HG03095 (cell line): ENCODE measurements around the gene STRA8.
"Not testable (repeated sequence)": the region's sequence is repeated elsewhere in the genome, so short reads cannot be mapped to it uniquely, and the experiment has no call there.

Experiments used
- ATAC-seq: cut with Tn5 transposase; IDR thresholded peaks from one replicate; pipeline ENCODE4 v1.9.1; 2021; ENCODE audit warnings: moderate library complexity; ENCODE audit not compliant: unreplicated experiment

STRA8 gene

DNA sequence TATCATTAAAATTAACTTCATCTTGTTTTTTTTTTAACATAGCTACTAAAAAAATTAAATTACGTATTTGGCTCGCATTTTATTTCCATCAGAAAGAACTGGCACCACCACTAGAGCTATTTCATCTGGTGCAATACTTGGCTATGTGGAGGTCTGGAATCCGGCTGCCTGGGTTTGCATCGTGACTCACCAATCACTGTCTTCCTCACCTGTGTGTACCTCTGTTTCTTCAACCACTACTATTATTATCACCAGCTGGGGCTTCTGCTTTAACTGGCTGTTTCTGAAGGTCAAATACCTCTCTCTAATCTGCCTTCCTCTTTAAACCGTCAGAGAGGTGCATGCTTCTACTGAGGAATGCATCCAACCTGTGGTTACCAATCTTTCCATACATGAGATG, 28.8 kb upstream of the STRA8 start:
- ATAC-seq: no peak

DNA sequence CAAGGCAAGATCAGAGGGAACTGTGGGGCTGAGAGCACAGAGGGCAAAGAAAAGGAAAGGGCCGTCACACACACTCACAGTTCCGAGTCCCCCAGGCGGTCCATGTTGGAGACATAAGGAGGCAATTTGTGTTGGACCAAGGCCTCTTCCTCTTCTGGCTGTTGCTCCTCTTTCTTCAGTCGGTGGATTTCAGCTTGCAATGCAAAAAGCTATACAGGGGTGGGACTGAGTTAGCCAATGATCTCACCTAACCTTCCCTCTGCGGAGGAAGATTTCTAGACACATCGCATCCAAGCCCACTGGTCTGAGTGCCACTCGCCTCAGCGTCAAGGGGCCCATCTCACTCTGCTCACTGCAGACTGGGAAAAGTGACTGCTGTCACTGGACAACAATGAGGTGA, 27.8 kb upstream of the STRA8 start:
- ATAC-seq: no peak

DNA sequence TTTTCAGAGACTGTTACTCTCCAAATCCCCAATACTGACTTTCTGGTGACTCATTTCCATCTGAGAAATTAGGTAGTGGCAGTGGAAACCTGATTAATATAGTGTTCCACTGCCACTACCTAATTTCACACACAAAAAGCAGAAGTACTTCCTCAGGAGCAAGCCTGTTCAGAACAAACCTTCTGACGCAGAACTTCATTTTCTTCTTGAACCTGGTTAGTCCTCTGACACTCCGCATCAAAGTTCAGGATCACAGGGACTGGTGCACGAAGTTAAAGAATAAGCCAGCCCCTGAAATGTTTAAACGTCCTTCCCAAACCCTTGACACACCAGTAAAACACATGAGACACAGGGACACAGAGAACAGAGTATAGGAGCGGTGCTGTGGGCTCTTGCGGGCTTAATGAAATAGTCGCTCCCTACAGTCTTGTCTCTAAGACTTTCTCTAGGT, 26.7 kb upstream of the STRA8 start:
- ATAC-seq: peak; percentile 27

- no peak for ATAC-seq
Observed at GRCh38 chr7:135207406-135208101, 26.1 kb upstream of the STRA8 start.

DNA sequence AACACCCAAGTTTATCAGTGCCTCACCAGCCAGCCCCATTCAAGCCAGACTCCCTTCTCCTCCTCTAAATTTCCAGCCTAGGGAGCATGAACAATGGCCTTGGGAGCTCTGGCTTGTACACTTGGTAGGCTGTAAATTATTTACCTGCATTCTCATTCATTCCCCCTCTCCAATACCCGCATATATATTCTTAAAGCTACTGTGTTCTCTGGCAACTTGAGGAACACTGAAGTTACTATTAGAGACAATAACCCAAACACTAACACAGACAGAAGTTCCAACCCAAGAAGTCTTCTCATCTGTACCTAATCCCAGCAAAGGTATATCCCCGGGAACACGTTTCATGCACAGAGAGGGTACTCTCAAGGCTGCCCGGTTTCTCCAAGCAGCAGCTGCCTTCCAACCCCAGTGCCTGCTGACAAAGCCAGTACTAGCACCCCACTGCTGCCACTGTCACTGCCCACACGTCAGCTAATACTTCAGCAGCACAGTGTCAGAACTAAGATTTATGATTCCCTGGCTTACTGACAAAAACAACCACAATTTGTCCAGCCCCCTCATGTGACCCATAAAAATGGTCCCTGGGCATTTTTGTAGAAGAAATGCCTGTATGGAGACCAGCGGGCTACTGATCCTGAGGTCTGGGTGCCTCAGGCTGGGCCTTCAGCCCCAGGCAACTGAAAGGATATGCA, 25.4 kb upstream of the STRA8 start:
- ATAC-seq: no peak

DNA sequence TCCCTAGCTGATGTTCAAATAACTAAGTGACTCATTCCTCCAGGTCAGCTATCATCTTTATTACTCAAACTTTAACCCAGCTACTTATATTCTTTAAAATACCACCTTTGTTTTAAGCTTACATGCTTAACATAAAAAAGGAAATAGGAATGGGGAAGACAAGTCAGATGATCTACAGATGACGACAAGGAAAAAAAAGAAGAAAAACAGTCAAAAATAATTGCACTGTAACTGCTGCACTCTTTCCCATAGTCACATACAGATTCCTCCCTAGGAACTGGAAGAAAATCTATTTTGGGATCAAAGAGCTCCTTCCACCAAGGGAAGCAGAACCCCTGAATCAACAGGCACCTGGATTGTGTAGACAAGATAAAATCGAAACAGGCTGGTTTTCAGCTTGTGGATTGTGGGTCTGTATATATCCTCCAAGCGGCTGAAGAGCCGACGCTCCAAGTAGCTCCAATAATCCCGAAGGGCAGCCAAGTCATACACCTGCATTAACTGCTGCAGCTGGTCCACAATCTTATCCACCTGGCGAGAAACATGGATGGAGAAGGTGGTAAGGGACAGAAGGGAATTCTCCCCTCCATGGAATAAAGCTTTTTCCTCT, 24.3 kb upstream of the STRA8 start:
- ATAC-seq: no peak

- no peak for ATAC-seq
Observed at GRCh38 chr7:135210888-135211178, 22.8 kb upstream of the STRA8 start.

DNA sequence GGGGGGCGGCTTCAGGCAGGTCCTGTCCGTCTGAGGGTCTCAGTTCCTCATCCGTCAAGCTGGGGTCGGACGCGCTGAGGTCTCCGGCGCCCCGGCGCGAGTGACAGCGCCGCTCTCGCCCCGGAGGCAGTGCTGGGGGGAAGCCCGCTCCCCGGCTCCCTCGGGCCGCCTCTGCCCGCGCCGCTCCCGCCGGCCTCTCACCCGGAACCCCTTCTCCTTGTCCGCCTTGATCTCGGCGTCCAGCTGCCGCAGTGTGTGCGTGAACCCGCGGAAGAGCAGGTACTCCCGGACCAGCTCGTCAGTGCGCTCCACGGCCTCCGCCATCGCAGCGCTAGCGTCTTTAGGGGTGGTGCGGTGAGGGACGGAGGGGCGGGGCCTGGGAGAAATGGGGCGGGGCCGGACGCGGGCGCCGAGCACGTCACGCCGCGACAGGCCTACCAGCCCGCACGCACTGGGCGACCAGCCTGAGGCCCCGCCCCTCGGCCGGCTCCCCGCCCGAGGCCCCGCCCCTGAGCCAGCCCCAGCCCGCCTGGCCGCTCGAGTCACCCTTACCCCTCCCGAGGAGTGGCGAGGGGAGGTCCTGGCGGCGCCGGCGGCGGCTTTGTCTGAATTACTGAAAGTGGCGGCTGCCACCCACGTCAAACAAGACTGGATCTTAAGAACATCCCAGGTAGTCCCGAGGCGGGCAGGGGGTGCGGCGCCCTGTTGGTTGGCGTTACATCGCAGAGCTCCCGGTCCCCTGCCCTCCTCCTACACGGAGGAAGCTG, 22.3 kb upstream of the STRA8 start, which contains the start of gene WDR91:
WDR91 (minus strand) TSS at position 348 of the 767 bp plus-strand sequence; CDS start at position 324, 24 bp downstream.
- ATAC-seq: peak; percentile 80

GRCh38 chr7:135211946-135212685, 21.5 kb upstream of the STRA8 start:
- not testable (repeated sequence) for ATAC-seq

DNA sequence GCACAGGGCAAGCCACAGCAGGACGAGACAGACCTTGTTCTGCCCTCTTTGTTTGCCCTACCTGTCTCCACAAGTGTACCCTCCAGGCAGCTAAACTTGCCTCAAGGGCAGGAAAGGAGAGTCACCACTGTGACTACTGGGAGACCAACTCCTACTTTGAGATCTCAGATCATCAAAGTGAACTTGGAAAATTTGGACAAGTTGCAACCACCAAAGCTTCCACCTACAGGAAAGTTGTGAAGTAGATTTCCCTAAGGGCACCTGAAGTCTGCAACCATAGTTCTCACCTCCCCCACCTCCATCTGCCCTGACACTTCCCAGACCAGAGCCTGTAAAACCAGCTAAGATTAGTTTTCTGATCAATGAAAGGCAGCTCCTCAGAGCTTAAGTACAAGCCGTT, 19.8 kb upstream of the STRA8 start:
- no peak for ATAC-seq

DNA sequence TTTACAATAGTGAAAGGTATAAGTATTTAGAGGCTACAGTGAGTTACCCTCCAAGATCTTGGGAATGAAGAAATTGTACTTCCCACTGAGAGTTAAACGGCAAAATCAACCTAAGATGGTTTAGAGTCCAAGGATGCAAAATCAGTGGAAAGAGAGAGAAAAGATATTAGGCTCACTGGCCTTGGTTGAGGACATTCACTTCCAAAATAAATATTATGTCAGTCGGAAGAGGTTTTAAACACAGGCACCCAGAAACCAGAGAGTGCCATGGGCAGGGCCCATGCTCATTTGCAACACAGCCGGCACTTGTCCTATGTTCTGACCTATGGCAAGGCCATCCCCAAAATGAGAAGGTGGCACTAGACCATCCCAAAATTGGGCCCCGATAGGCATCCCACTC, 18.5 kb upstream of the STRA8 start:
- no peak for ATAC-seq

DNA sequence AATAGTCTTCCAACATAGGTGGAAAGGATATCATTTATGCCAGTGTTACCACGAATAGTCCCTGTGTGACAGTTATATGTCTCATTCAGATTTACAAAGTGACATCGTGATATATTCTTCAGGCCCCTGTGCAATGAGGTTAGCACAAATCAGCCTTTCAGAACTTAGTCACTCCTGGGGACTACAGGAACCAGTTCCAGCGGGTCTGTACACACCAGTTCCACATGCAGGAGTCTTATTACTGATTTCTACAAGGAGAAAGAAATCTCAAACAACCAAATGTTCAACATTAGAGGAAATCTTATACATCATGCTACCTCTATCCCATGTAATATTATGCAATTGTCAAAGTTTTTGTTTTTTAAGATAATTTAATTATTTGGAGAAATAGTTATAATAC, 17.9 kb upstream of the STRA8 start:
- no peak for ATAC-seq

- ATAC-seq: no peak
Observed at GRCh38 chr7:135217645-135218509, 15.8 kb upstream of the STRA8 start.

- no peak for ATAC-seq
Observed at GRCh38 chr7:135224027-135224426, 9.6 kb upstream of the STRA8 start.

DNA sequence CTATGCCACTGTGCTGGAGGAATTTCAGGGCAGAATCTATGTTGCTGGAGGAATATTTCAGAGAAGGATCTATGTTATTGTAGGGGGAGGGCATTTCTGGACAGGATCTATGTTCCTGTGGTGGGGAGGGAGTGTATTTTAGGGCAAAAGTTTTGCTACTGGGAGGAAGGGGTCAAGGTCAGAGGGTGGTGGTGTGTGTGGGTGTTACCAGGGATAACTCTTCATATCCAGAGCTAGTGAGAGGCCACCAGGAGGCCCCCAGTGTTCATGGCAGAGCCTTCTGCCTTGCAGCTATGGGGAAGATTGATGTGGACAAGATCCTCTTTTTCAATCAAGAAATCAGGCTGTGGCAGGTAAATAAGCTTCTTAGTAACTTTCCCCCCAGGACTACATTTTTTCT, 2.0 kb upstream of the STRA8 start:
- no peak for ATAC-seq

DNA sequence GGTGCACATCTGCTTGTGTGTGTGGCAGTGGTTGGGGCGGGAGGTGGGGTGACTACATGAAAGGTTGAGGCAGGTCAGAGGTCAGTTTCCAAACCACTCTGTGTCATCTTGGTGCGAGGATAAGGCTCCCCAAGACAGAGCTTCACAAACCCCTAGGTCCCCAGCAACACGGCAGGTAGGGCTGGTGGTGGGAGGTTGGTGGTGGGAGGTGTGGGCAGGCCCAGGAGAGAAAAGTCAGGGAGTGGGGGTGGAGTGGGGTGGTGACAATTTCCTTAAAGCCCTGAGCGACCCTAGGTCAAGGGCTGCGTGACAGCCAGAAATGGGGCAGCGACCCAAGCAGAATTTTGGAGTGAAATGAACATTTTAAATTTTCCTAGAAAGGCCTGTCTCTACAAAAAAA, 1.6 kb upstream of the STRA8 start:
- ATAC-seq: no peak

- ATAC-seq: no peak
Observed at GRCh38 chr7:135232720-135233119, 918 bp upstream of the STRA8 start.

DNA sequence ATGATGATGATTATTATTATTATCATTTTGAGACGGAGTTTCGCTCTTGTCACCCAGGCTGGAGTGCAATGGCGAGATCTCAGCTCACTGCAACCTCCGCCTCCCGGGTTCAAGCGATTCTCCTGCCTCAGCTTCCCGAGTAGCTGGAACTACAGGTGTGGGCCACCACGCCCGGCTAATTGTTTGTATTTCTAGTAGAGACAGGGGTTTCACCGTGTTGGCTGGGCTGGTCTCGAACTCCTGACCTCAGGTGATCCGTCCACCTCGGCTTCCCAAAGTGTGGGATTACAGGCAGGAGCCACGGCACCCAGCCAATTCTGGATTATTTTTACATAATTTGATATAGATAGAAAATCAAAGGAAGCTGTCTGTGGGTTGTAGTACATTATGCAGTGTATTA, 457 bp downstream of the STRA8 start:
- not testable (repeated sequence) for ATAC-seq

DNA sequence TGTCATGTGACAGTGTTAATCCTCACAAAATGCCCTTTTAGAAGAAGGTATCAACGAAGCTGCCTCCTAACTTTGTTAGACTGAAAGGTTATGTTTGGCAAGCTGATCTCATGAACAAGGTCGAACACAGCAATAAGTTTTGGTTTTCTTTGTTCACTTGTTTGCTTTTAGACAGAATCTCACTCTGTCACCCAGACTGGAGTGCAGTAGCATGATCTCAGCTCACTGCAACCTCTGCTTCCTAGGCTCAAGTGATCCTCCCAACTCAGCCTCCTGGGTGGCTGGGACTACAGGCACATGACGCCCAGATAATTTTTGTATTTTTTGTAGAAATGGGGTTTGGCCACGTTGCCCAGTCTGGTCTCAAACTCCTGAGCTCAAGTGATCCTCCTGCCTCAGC, 1.1 kb downstream of the STRA8 start:
- no peak for ATAC-seq

GRCh38 chr7:135235841-135236240, 2.2 kb downstream of the STRA8 start:
- ATAC-seq: no peak
